OCI-LY1 (cell line): ENCODE results near the gene C7orf25.

ENCODE experiments used
- H2AFZ ChIP-seq: fragments of 200-600 bp; sonication (generic), shearing (Covaris generic); 2 replicates; pipeline ENCODE4 v1.6.0; 2014; ENCODE audit warnings: antibody characterized with exemption, mild to moderate bottlenecking, low read length
- H3F3A ChIP-seq: fragments of 200-600 bp; sonication (generic), shearing (Covaris generic); 2 replicates; pipeline ENCODE4 v1.6.0; 2014; ENCODE audit warnings: mild to moderate bottlenecking, antibody characterized with exemption, low read length, moderate library complexity; ENCODE audit not compliant: insufficient read depth
- H3K27ac ChIP-seq: fragments of 200-600 bp; sonication (generic); 2 replicates; pipeline ENCODE4 v1.5.1; 2014; ENCODE audit warnings: low read length, mixed run types, mild to moderate bottlenecking, low read depth; ENCODE audit not compliant: poor library complexity, severe bottlenecking
- H3K27me3 ChIP-seq: fragments of 200-600 bp; sonication (generic); 2 replicates; pipeline ENCODE4 v1.6.0; 2014; ENCODE audit warnings: antibody characterized with exemption, mild to moderate bottlenecking, low read length, moderate library complexity; ENCODE audit not compliant: insufficient read depth
- H3K36me3 ChIP-seq: fragments of 200-600 bp; sonication (generic); 2 replicates; pipeline ENCODE4 v1.6.1; 2014; ENCODE audit warnings: mild to moderate bottlenecking, antibody characterized with exemption, low read length, moderate library complexity, mixed read lengths; ENCODE audit not compliant: insufficient read depth
- H3K4me1 ChIP-seq: fragments of 200-600 bp; sonication (generic); 2 replicates; pipeline ENCODE4 v1.5.1; 2014; ENCODE audit warnings: mild to moderate bottlenecking, low read length, moderate library complexity; ENCODE audit not compliant: insufficient read depth, severe bottlenecking
- H3K4me2 ChIP-seq: fragments of 200-600 bp; sonication (generic), shearing (Covaris generic); 2 replicates; pipeline ENCODE4 v1.6.1; 2014; ENCODE audit warnings: low read length
- H3K4me3 ChIP-seq: fragments of 200-600 bp; sonication (generic); 2 replicates; pipeline ENCODE4 v1.5.1; 2014; ENCODE audit warnings: low read length, low read depth, mild to moderate bottlenecking, mixed read lengths; ENCODE audit not compliant: poor library complexity, severe bottlenecking
- H3K79me2 ChIP-seq: fragments of 200-600 bp; shearing (Covaris generic); 2 replicates; pipeline ENCODE4 v1.6.1; 2016; ENCODE audit warnings: mixed run types, low read length, mixed read lengths; ENCODE audit not compliant: insufficient read depth
- H3K9ac ChIP-seq: fragments of 200-600 bp; sonication (generic), shearing (Covaris generic); 2 replicates; pipeline ENCODE4 v1.6.1; 2014; ENCODE audit warnings: mild to moderate bottlenecking, low read length, mixed read lengths
- H3K9me2 ChIP-seq: fragments of 200-600 bp; sonication (generic), shearing (Covaris generic); 2 replicates; pipeline ENCODE4 v1.6.1; 2014; ENCODE audit warnings: low read depth, mild to moderate bottlenecking, low read length, mixed read lengths
- H3K9me3 ChIP-seq: fragments of 200-600 bp; shearing (Covaris generic); 2 replicates; pipeline ENCODE4 v1.6.1; 2014; ENCODE audit warnings: low read length, mixed read lengths
- H4K20me1 ChIP-seq: fragments of 200-600 bp; sonication (generic), shearing (Covaris generic); 2 replicates; pipeline ENCODE4 v1.6.0; 2016; ENCODE audit warnings: mild to moderate bottlenecking, low read length; ENCODE audit not compliant: insufficient read depth
- CTCF ChIP-seq: fragments of 200-600 bp; sonication (generic), shearing (Covaris generic); IDR thresholded peaks from 2 replicates; pipeline ENCODE4 v1.5.1; 2017; ENCODE audit warnings: mild to moderate bottlenecking, antibody characterized with exemption, low read length, moderate library complexity, mixed read lengths
- EZH2 ChIP-seq: fragments of 200-600 bp; sonication (generic), shearing (Covaris generic); IDR thresholded peaks from 2 replicates; pipeline ENCODE4 v1.8.0; 2017; ENCODE audit warnings: borderline replicate concordance, mixed run types, mild to moderate bottlenecking, antibody characterized with exemption, low read length, moderate library complexity, mixed read lengths

C7orf25 gene

GRCh38 chr7:42932811-42933591 is 21.1 kb upstream of the C7orf25 start:
- Histone ChIP-seq H3K79me2 (peaks cover 61% of the 10 kb centered on the region), H2AFZ (no peak overlapping the region), H3K4me3 (peak overlapping the region; percentile 86), H3K9ac (peak overlapping the region; percentile 83), H3F3A (no peaks in the 10 kb centered on the region), H3K9me3 (no peaks in the 10 kb centered on the region), H3K27me3 (no peaks in the 10 kb centered on the region), H3K36me3 (peaks cover 43% of the 10 kb centered on the region), H4K20me1 (no peaks in the 10 kb centered on the region), H3K27ac (no peak overlapping the region), H3K4me1 (peaks cover 48% of the 10 kb centered on the region), H3K9me2 (no peaks in the 10 kb centered on the region), H3K4me2 (peak overlapping the region; percentile 82)
- TF ChIP-seq EZH2 (no peak), CTCF (no peak)

GRCh38 chr7:42931834-42932651 is 20.2 kb upstream of the C7orf25 start, which contains the start of the genes MRPL32 and PSMA2:
Gene MRPL32, plus strand, starts transcription at chr7:42932376. Its CDS starts 11 bp downstream, at chr7:42932387.
Gene PSMA2, minus strand, starts transcription at chr7:42932174. Its CDS starts 16 bp downstream, at chr7:42932158.
- H3K4me2 ChIP-seq = peak within 1 kb of the TSS; percentile 93
- H3K9me3 ChIP-seq = no peaks in the 10 kb centered on the region
- peaks cover 57% of the 10 kb centered on the region for H3K4me1 ChIP-seq
- peak within 1 kb of the TSS; percentile 94 for H3K9ac ChIP-seq
- no peak for TF ChIP-seq EZH2
- TF ChIP-seq CTCF = no peak
- no peaks in the 10 kb centered on the region for H4K20me1 ChIP-seq
- H3K4me3 ChIP-seq = peak within 1 kb of the TSS; percentile 86
- H3K27me3 ChIP-seq = no peaks in the 10 kb centered on the region
- no peak within 1 kb of the TSS for H2AFZ ChIP-seq
- H3K27ac ChIP-seq = peak within 1 kb of the TSS; percentile 48
- peaks cover 68% of the 10 kb centered on the region for H3K79me2 ChIP-seq
- peaks cover 40% of the 10 kb centered on the region for H3K36me3 ChIP-seq
- no peaks in the 10 kb centered on the region for H3K9me2 ChIP-seq
- H3F3A ChIP-seq = no peaks in the 10 kb centered on the region

- no peak for TF ChIP-seq CTCF
- no peak for TF ChIP-seq EZH2
- H3K9ac ChIP-seq = peak overlapping the region; percentile 94
- no peaks in the 10 kb centered on the region for H3K27me3 ChIP-seq
Observed at GRCh38 chr7:42931447-42931833, 19.6 kb upstream of the C7orf25 start.

More at GRCh38 chr7:42931447-42931833, 19.6 kb upstream of the C7orf25 start:
- Histone ChIP-seq H3K9me2 (no peaks in the 10 kb centered on the region), H2AFZ (no peak overlapping the region), H3K9me3 (no peaks in the 10 kb centered on the region), H3K79me2 (peaks cover 74% of the 10 kb centered on the region), H4K20me1 (no peaks in the 10 kb centered on the region), H3F3A (no peaks in the 10 kb centered on the region), H3K27ac (peak overlapping the region; percentile 48), H3K4me2 (peak overlapping the region; percentile 93), H3K4me3 (peak overlapping the region; percentile 86), H3K4me1 (peaks cover 63% of the 10 kb centered on the region), H3K36me3 (peaks cover 42% of the 10 kb centered on the region)
